Skin of body (tissue), 2 donors: ENCODE data around the gene FA2H. TPM values are rescaled to one million over a fixed set of nuclear protein-coding genes. Genes with fewer than 3 reads are reported as not detected.
A peak's percentile ranks its signal among the peaks of the same experiment; 100 is the strongest.

Source experiments
- DNase-seq: peaks from one replicate; lab custom pipeline; 2025; lab: John Stamatoyannopoulos, UW
- total RNA-seq: library from RNA; depleted of rRNA; stranded (reverse); fragments of >200 nt; gene quantifications from one replicate; pipeline ENCODE4 v1.2.3, GENCODE V29; 2014

Gene FA2H
- total RNA-seq, 1 donor from 2014 or later = 5.9 TPM

DNA sequence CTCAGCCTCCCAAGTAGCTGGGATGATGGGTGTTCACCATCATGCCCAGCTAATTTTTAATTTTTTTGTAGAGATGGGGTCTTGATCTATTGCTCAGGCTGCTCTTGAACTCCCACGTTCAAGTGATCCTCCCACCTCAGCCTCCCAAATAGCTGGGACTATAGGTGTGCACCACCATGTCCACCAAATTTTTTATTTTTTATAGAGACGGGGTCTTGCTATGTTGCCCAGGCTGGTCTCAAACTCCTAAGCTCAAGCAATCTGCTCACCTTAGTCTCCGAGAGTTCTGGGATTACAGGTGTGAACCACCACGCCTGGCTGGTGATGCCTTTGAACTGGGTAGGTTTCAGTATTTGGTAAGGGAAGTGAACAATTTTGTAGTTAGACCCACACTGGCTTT is 30.1 kb downstream of the FA2H start:
- no peak for DNase-seq

DNA sequence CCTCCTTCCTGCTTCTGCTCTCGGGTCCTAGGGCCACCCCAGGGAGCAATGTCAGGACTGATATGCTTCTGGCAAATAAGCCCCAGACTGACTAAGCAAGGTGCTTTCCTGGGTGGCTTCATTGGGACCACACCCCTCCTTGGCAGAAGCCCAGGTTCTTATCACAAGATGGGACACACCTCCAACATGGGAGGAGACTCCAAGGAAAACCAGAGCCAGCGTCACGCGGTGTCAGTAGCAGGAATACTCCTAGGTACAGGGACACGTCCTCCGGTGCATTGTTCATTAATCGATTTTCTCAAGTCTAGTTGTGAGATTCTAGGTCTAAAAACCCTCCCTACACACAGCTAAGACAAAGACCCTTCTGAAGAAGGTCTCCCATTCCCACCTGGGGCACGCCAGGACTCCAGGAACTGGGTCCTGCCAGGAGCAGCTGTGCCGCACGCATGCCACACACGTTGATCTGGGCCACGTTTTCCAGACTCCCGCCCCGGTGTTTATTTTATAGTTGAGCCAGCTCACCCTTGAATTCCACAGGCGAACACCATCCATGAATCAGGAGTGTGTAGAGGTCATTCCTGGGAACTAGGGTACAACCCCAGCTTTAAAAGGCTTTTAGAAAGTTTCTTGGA is 30.8 kb downstream of the FA2H start:
- DNase-seq = peak; percentile 22

DNA sequence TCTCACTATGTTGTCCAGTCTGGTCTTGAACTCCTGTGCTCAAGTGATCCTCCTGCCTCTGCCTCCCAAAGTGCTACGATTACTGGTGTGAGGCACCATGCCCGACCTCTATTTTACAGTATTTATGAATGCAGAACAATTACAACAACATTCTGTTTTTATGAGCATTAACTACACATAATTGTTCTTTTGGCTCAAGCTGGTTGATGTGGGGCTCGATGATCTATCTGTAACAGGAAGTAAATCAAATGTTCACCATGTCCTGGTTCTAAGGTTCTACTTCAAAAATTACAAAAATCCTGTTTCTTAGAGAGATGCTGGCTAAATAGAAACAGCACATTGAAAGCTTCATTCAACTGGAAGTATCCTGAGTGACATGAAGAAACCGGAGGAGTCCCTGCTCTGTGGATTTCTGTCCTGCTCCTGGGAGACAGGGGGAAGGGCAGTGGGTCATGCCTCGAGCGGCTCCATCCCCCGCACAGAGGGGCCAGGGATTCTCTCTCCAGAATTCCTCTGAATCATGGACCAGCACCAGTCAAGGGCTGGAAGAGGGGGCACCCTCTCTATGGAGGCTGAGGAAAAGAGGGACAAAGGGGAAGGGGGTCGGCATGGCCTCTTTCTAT is 31.5 kb downstream of the FA2H start:
- DNase-seq = no peak

DNA sequence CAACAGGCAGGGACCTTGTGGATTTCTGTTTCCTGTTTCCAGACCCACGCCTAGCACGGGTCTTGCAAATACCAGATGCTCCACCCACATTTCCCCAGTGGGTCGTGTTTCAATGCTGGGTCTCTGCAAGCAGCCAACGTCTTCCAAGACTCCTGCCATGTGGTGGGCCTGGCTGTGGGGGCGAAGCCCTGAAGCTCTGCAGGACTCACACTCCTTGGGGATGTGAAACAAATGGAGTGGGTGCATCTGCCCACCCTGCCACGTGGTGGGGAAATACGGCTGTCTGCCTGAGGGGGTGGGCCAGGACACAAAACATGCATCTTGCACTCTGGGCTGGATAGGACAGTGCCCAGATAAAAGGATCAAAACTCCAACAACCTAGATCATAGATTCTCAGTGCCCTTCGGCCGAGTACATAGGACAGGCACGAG is 32.6 kb downstream of the FA2H start:
- no peak for DNase-seq

DNA sequence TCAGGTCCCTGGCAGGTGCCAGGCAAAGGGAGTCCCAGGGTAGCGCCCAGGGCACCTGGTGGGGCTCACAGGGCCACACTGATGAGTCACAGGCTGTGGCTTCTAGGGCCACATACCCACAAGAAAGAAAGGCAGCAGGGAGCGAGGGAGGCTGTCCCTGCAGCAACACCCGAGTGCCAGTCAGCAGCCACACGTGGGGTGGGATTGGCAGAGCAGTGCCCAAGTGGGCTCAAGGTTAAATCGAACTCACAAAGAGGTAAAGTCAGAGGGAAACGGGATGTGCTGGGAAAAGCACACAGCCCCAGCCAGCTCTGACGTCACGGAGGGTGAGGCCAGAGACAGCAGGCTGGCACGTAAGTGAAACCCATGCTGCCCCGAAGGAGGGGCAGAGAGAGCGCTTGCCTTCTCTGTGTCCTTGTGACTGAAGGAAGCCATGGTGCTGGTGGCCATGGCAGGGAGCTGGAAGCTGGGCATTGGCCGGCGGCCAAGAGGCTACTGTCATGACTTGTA is 33.8 kb downstream of the FA2H start:
- DNase-seq = no peak

DNA sequence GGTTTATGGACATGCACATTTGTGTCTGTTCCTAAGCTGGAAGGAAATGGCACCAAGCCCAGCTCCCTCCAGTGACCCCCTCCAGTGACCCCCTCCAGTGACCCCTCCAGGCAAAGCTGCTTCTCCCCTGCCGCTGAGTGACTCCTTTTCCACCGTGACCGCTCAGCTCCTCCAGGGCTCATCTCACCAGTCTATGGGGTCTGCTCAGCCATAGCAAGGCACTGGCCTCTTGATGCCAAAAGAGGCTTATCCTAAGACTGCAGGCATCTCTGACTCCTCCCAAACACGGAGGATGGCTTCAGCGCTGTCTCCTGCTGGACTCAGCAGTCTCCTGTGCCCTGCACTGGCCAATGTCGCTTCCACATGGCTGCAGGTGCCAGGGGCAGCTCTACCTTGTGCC is 35.3 kb downstream of the FA2H start:
- no peak for DNase-seq

DNA sequence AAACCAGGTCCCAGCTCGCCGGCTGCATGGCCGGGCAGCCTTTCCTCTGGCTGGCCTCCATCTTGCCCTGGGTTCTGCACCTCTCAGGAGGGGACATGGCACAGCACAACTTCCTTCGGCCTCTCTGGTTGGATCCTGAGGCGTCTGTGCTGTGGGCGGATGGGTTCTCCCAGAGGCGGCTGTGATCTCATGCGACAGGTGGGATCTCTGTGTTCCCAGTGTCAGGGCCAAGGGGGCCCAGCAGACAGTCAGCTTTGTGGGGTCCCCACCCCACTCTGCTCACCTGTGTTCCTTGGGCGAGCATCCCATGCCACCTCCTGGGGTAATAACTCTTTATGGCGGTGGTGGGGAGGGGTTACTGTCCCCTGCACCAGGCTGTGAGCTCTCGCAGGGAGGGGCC is 35.8 kb downstream of the FA2H start:
- no peak for DNase-seq

DNA sequence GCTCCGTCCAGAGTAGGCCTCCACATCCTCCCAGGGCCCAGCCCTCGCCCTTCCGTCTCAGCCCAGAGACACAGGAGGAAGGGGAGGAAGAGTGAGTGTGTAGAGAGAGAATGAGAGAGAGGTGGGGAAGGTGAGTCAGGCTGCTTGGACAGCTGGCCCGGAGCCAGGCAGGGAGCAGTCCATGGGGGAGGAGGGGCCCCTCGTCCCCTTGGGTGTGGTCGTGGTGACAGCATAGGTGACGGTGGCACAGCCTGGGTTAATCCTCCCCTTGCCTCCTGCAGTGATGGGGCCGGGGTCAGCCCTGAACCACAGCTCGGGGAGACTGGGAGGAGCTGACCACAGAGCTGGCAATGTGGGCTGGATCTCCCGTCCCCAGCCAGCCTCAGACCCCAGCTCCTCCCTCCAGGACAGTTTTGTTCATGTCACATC is 36.5 kb downstream of the FA2H start:
- DNase-seq = no peak

DNA sequence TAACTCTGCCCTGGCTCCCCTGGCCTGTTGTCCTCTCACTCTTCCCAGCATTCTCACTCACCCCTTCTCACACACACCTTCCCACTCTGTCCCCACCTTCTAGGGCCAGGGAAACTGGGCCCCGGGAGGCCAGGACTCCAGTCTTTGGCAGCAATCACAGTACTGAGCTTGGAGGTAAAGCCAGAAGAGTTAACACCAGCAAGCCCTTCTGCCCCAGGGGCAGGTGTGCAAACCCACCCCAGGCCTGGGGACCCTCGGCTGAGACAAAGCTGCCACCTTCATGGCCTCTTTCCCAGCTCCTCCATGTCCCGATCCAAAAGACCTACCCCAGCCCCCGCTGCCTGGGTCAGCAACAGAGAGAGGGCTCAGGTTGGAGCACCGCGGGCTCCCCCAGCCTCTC is 37.1 kb downstream of the FA2H start:
- no peak for DNase-seq

DNA sequence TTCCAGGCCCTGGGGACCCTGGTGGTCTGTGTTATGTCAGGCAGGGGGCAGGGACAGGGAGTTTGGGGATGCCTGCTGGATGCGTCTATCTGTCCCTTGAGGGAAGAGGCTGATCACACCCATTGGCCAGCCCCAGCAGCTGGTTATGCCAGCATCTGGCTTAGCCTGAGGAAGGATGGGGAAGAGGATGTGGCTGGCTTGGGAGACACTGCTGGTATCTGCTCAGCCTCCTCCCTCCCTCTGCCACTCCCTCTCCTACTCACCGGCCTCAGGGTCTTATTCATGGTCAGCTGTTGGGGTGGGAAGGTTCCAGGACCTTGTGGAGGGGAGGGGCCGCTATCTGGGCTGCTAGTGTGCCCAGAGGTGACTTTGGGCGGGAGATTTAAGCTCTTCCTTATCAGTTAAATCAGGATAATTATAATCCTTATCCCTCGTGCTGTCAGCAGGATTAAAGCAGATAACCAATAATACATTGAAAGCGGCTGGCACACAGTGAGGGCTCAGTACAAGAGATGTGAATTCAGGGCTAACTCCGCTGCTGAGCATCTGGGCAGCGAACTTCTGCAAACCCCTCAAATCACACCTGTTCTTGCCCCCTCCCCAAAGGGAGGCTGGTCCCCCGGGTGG is 38.0 kb downstream of the FA2H start:
- DNase-seq = no peak

DNA sequence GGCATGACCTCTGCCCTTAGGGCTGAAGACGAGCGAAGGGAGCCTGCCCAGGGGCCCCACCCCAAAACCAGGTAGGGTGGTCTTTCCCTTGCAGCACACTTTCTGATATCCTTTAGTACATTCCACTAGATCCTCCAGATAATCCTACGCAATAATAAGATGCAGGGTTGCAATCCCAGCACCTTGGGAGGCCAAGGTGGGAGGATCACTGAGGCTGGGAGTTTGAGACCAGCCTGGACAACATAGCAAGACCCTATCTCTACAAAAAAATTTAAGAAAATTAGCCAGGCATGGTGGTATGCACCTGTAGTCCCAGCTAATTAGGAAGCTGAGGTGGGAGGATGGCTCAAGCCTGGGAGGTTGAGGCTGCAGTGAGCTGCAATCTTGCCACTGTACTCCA is 39.1 kb downstream of the FA2H start:
- DNase-seq = no peak

DNA sequence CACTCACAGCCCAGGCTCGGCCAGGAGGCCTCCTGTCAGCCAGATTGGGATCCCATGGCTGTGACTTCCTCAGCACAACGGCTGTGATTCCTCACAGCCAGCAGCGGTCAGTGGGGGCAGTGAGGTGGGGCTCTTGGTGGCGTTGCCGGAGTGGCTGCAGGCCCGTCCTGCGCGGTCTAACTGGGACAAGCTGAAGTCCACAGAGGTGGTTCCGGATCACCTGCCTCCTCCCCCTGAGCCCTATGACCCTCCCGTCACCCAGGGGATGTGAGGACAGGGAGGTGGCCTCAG is 39.5 kb downstream of the FA2H start:
- DNase-seq = no peak

DNA sequence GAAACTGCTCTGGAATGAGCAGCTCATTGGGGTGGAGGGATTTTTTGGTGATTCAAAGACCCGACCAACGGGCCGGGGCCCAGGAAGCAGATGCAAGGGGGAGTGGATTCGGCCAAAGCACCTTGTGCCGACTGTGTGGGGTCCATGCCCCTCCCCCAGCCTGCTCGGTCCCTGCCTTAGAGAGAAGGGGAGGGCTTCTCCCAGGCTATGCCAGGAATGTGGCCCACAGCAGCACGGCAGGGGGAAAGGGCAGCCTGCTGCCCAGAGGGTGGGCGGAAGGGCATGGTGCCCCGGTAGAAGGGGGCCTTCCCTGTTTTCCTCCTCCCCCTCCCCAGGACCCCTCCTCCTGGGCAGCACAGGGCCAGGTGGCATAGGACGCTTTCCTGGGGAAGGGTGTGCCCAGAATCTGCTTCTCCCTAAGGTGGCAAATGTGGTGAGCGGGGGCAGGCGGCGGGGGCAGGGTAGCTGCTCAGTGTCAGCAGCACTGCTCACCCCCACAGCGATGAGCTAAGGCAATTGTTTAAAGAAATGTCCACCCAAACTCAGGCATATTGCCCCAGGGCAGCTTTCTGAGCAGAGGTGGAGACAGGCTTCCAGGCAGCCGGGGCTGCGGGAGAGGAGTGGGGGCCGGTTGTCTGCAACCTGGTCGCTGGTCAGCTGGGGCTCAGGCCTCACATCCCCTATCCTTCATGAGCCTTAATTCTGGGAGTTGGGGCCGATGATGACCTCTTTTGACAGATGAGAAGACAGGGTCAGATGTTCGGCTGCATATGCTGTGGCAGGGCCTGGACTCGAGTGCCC is 40.1 kb downstream of the FA2H start:
- DNase-seq = no peak

DNA sequence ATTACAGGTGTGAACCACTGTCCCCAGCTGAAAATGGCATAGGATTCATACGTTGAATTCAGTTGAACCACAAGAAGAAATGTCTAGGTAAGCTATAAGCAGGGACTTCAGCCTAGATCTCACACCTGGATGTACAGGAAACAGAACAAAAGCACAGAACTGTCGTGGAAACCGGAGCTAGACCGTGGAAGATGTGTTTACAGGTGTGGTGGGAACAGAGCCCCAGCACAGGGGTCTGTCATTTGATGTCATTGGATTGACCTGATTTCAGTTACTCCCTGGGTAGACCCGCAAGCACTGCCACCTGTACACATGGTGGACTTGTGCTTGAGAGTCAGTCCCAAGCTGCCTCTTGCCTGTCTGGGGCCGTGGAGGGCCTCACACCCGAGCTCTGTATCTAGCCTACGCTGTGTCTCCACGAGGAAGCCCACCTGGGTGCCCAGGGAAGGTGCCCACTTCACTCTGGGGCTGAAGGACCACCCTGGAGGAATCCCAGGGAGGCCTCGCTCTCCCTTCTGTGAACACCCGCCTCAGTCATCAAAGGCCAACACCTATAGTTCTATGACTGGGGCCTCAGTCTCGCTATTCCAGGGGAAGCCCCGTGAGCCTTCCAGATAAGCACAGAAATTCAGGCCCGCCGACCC is 41.8 kb downstream of the FA2H start:
- no peak for DNase-seq

DNA sequence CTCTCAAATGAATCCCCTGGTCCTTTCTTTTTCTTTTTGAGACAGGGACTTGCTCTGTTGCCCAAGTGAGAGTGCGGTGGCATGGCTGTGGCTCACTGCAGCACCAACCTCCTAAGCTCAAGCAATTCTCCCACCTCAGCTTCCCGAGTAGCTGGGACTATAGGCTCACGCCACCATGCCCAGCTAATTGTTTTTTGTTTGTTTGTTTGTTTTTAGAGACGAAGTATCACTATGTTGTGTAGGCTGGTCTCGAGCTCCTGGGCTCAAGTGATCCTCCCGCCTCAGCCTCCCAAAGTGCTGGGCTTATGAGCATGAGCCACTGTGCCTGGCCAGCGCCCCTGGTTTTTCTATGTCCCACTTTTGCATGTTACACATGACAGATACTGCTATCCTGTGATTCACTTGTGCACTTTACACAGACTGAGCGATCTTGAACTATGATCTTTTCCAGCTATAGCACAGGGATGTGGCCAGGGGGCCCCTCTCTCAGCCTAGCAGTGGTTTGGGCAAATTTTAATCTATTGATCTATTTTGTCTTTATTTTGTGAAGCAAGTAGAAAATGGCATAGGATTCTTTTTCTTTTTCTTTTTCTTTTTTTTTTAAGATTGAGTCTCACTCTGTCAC is 42.7 kb downstream of the FA2H start:
- DNase-seq = no peak

DNA sequence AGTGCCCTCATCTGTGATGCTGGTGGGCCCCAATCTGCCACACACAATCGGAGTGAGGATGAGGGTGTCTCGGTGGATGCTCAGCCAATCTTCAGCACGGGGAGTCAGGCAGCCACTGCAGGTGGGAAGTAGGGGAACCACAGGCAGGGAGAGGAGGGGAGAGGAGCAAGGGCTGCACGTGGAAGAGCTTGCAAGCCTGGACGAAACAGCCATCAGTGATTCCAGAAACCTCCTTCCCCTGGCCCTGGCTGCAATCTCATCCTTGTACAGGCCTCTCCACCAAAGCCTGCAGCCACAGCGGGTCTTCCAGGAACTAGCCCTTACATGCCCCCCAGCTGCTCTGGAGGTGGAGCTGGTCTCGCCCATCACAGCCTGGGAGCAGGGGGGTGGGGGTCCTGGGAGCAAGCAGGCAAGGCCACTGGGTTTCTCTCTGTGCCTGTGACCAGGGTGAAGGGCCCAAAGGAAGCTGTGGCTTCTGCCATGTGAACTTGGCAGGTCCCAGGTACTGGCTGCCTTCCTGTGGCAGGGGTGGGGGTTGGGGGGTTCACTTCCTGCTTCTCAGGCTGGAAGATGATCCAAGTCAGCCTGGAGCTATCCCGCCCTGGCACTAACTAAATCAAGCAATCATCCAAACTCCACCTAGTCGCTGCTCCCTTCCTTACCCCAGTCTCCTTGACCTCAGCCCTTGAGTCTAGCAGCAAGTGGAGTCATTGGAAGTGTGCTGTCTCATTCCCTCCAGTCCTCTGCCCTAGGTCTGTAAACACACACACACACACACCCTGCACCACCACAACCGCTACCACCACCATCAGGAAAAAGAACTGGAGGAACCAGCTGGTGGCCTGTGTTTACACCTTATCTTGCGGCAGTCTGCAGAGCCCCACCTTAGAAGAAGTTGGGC is 44.6 kb downstream of the FA2H start:
- DNase-seq = peak; percentile 8

DNA sequence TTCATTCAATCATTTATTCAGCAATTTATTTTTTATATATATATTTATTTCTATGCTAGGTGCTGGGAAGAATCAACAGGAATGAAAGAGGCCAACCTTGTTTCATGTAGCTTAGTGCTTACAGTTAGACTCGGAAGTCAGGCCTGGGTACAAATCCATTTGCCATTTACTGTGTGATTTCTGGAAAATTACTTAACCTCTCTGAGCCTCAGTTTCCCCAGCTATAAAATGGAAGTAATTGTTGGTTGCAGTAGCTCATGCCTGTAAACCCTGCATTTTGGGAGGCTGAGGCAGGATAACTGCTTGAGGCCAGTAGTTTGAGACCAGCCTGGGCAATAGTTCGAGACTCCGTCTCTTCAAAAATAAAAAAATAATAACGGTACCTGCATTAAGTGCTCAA is 46.7 kb downstream of the FA2H start:
- DNase-seq = no peak

DNA sequence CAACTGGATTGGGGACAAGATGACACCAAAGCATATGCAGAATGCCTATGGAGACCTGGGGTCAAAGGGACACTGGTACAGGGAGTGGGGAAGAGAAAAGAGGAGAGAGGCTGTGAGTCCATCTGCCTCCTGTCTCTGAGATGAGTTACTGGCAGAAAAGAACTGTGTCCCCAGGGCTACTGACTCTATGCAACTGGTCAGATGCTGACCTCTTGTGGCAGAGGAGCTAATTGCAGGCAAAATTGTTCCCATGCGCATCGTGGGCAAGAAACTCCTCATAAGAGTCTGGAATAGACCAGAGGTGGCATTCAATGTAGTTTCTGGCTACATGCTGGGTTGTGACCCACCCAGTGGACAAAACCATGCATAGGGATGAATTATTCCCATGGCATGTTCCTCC is 47.9 kb downstream of the FA2H start:
- no peak for DNase-seq

DNA sequence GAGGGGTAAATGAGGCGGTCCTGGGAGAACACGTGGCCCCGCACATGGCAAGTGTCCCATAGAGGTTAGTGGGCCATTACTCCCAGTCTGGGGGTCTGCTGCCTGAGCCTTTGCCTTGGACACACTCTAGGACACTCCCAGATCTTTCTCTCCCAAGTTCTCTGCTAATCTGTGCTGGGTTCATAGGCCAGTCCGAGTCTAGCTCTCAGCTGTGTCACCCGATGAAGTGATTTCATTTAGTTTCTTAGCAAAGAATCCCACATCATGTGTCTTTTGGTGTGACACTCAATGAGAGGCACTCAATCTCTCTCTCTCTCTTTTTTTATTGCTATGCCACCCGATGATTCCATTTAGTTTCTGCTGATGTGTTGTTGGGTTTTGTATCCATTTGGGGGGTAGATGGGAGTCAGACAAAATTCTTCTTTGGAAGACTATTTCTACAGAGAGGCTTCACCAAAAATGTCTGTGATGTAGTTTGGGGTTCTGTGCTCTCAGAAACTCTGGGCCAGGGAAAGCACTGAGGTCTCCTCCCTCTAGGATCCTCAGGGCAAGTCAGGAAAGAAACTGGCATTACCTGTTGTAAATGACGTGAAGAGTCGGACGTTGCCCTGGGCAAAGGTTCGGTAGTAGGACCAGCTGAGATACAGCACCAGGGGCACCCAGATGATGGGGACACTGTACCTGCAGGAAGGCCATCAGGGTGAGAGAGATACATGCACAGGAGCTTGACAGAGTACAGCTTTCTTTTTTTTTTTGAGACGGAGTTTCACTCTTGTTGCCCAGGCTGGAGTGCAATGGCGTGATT is 48.8 kb downstream of the FA2H start:
- DNase-seq = no peak
